Endothelial cell of umbilical vein (primary cell): ENCODE results near the gene RTL5. TPM values are rescaled to one million over a fixed set of nuclear protein-coding genes. Genes with fewer than 3 reads are reported as not detected.

Experiments used
- BruUV-seq: library from RNA; stranded (reverse); fragments of 400-500 nt; replicated peaks from 2 replicates; lab custom pipeline; 2021; lab: Mats Ljungman, UMichigan
- CTCF ChIA-PET: fragments of 300-600, 350-600 bp; sonication (Branson Sonifier 250); formaldehyde crosslinking; loops from one replicate; lab custom pipeline; 2021; ENCODE audit warnings: antibody characterized with exemption, inconsistent platforms; lab: Charles Lee
- POLR2A ChIA-PET: fragments of 300-600, 350-600 bp; sonication (Branson Sonifier 250); formaldehyde crosslinking; loops from one replicate; lab custom pipeline; 2021; ENCODE audit warnings: antibody characterized with exemption, inconsistent platforms; lab: Charles Lee
- DNase-seq: peaks from one replicate; pipeline ENCODE4 v3.0.0-alpha.2; 2011; ENCODE audit warnings: low read depth, low spot score
- FAIRE-seq: peaks from 2 replicates; lab custom pipeline; 2011; peaks lifted over from hg19 to GRCh38; lab: Jason Lieb, UNC
- H2AFZ ChIP-seq: 2 replicates; pipeline ENCODE4 v1.6.0; 2012; ENCODE audit warnings: low read depth, low read length, control low read depth, inconsistent platforms
- H3K27ac ChIP-seq: 2 replicates; pipeline ENCODE4 v1.5.1; 2011; ENCODE audit warnings: low read depth, mild to moderate bottlenecking, control low read depth, low read length, moderate library complexity; ENCODE audit not compliant: insufficient read depth
- H3K27me3 ChIP-seq, 2 experiments: 2 replicates each; pipeline versions ENCODE4 v1.6.0 to v1.6.1; 2011; ENCODE audit warnings: low read length in 2 of 2, mixed read lengths in 1 of 2; ENCODE audit not compliant: control insufficient read depth in 2 of 2, insufficient read depth in 2 of 2
- H3K36me3 ChIP-seq, 2 experiments: 2 replicates in 1 of 2; 3 replicates in 1 of 2; pipeline ENCODE4 v1.5.1; 2011; ENCODE audit warnings: low read length in 2 of 2, mild to moderate bottlenecking in 1 of 2, moderate library complexity in 1 of 2; ENCODE audit not compliant: control insufficient read depth in 2 of 2, insufficient read depth in 2 of 2; ENCODE audit errors: extremely low read depth in 1 of 2
- H3K4me1 ChIP-seq: 3 replicates; pipeline ENCODE4 v1.5.1; 2011; ENCODE audit warnings: mild to moderate bottlenecking, low read length; ENCODE audit not compliant: control insufficient read depth, insufficient read depth; ENCODE audit errors: extremely low read depth
- H3K4me2 ChIP-seq: 2 replicates; pipeline ENCODE4 v1.6.1; 2011; ENCODE audit warnings: low read length, control low read depth, mixed read lengths; ENCODE audit not compliant: insufficient read depth
- H3K4me3 ChIP-seq, 3 experiments: fragments of 200-600 bp in 1 of 3; sonication (generic), shearing (Covaris generic) in 1 of 3; replicated peaks in 1 of 3; 2 replicates each; pipeline ENCODE4 v1.5.1; 2011 to 2016; ENCODE audit warnings: control low read depth in 3 of 3, low read length in 3 of 3, mild to moderate bottlenecking in 2 of 3, inconsistent platforms in 1 of 3, low read depth in 1 of 3, moderate library complexity in 1 of 3; ENCODE audit not compliant: insufficient read depth in 1 of 3
- H3K79me2 ChIP-seq: 2 replicates; pipeline ENCODE4 v1.6.0; 2012; ENCODE audit warnings: low read length, inconsistent platforms; ENCODE audit not compliant: control insufficient read depth, insufficient read depth
- H3K9ac ChIP-seq: replicated peaks from 2 replicates; pipeline ENCODE3; 2011; ENCODE audit warnings: low read length, control low read depth; ENCODE audit not compliant: insufficient read depth; ENCODE audit errors: extremely low read depth
- H3K9me1 ChIP-seq: replicated peaks from 3 replicates; pipeline ENCODE4 v1.6.0; 2011; ENCODE audit warnings: mild to moderate bottlenecking, low read length; ENCODE audit not compliant: control insufficient read depth, insufficient read depth; ENCODE audit errors: extremely low read depth
- H3K9me3 ChIP-seq: replicated peaks from 2 replicates; pipeline ENCODE4 v1.5.1; 2012; ENCODE audit warnings: low read length, inconsistent platforms; ENCODE audit not compliant: control insufficient read depth, insufficient read depth
- H4K20me1 ChIP-seq: replicated peaks from 2 replicates; pipeline ENCODE3; 2011; ENCODE audit warnings: mild to moderate bottlenecking, low read length; ENCODE audit not compliant: control insufficient read depth, insufficient read depth; ENCODE audit errors: extremely low read depth
- EZH2 ChIP-seq: IDR thresholded peaks from 2 replicates; pipeline ENCODE4 v1.6.1; 2012; ENCODE audit warnings: borderline replicate concordance, low read depth, mild to moderate bottlenecking, moderate library complexity, low read length, inconsistent platforms; ENCODE audit not compliant: severe bottlenecking
- FOS ChIP-seq: IDR thresholded peaks from 2 replicates; pipeline ENCODE4 v1.6.1; 2011; ENCODE audit warnings: mild to moderate bottlenecking, low read length, moderate library complexity, borderline replicate concordance; ENCODE audit not compliant: insufficient read depth
- POLR2AphosphoS5 ChIP-seq: IDR thresholded peaks from 2 replicates; pipeline ENCODE4 v1.6.1; 2012; ENCODE audit warnings: low read depth, mild to moderate bottlenecking, control low read depth, low read length, moderate library complexity; ENCODE audit not compliant: insufficient read depth
- dilution Hi-C: fragments of 300-500 bp; cut with MboI; formaldehyde crosslinking; loops from one replicate; pipeline ENCODE4 v1.15.0; 2019; ENCODE audit warnings: low sequenced_read_pairs; ENCODE audit not compliant: extremely low pct_ligation_motif_present
- intact Hi-C: fragments of 100-400 bp; cut with micrococcal nuclease; formaldehyde crosslinking; loops from one replicate; pipeline ENCODE4 v1.10.0; 2022
- polyA plus RNA-seq, 4 experiments: library from polyadenylated mRNA; depleted of rRNA in 3 of 4; stranded (reverse) in 3 of 4; unstranded in 1 of 4; fragments of >200 nt; gene quantifications; 2 replicates each; pipeline versions ENCODE4 v1.2.1 to v1.2.3, GENCODE V29; 2011 to 2012; ENCODE audit warnings: missing spikeins in 1 of 4
- total RNA-seq: library from RNA; stranded (reverse); gene quantifications from 2 replicates; pipeline ENCODE4 v1.2.3, GENCODE V29; 2021
- TF ChIP-seq, protein P1 (sequence below), 2 donors: IDR thresholded peaks; 1 replicate in 1 of 2; 2 replicates in 1 of 2; pipeline ENCODE4 v1.5.1; 2011; ENCODE audit warnings: low read length in 2 of 2, mild to moderate bottlenecking in 2 of 2, moderate library complexity in 2 of 2, control low read depth in 1 of 2, inconsistent platforms in 1 of 2, low read depth in 1 of 2; ENCODE audit not compliant: insufficient read depth in 1 of 2; ENCODE audit errors: extremely low read depth in 1 of 2

RTL5 gene
- total and polyA plus RNA-seq, 2 donors (not counting 3 experiments of a cell fraction or from before 2014, with no cell fraction given): 1.0 to 1.7 TPM

- TF ChIP-seq, protein P1, sequence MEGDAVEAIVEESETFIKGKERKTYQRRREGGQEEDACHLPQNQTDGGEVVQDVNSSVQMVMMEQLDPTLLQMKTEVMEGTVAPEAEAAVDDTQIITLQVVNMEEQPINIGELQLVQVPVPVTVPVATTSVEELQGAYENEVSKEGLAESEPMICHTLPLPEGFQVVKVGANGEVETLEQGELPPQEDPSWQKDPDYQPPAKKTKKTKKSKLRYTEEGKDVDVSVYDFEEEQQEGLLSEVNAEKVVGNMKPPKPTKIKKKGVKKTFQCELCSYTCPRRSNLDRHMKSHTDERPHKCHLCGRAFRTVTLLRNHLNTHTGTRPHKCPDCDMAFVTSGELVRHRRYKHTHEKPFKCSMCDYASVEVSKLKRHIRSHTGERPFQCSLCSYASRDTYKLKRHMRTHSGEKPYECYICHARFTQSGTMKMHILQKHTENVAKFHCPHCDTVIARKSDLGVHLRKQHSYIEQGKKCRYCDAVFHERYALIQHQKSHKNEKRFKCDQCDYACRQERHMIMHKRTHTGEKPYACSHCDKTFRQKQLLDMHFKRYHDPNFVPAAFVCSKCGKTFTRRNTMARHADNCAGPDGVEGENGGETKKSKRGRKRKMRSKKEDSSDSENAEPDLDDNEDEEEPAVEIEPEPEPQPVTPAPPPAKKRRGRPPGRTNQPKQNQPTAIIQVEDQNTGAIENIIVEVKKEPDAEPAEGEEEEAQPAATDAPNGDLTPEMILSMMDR (IDR thresholded peaks at IDR 0.05; ENCODE audit: extremely low read depth in 1 of 2, insufficient read depth in 1 of 2, low read depth in 1 of 2, low read length in 2 of 2): no peak
- no peak for TF ChIP-seq EZH2
- TF ChIP-seq POLR2AphosphoS5: no peak
- TF ChIP-seq FOS: no peak
- no peaks in the 10 kb centered on the region for H3K27me3 ChIP-seq
- no peak overlapping the region for H3K4me3 ChIP-seq
- ChIA-PET CTCF (interaction anchor here (0.9 kb wide), 1 partner anchor 79 kb away, joined by 5 read pairs; no protein-coding TSS in a partner anchor), POLR2A (no interaction called here)
- no peak overlapping the region for H2AFZ ChIP-seq
- no peak overlapping the region for H3K4me2 ChIP-seq
- dilution Hi-C loops (no loop called here), intact Hi-C loops (no loop called here)
- peaks cover 5% of the 10 kb centered on the region for H3K4me1 ChIP-seq
- H4K20me1 ChIP-seq: no peaks in the 10 kb centered on the region
- peaks cover 31% of the 10 kb centered on the region for H3K79me2 ChIP-seq
- DNase-seq (no peak), FAIRE-seq (no peak)
- H3K36me3 ChIP-seq: no peaks in the 10 kb centered on the region
- H3K9ac ChIP-seq: no peak overlapping the region
- no peaks in the 10 kb centered on the region for H3K9me1 ChIP-seq
- H3K27ac ChIP-seq: no peak overlapping the region
- H3K9me3 ChIP-seq: no peaks in the 10 kb centered on the region
- no TSS peak for BruUV-seq
Measured at GRCh38 chrX:72100824-72101351, 30.8 kb downstream of the RTL5 start.
